H9 (cell line): ENCODE data around the gene VPREB1. TPM values are rescaled to one million over a fixed set of nuclear protein-coding genes. Genes with fewer than 3 reads are reported as not detected.

Experiments used
- DNase-seq: peaks from one replicate; pipeline ENCODE4 v3.0.0-alpha.2; 2017
- H2AFZ ChIP-seq: one replicate; pipeline ENCODE4 v1.6.1; 2013; ENCODE audit warnings: mild to moderate bottlenecking, low read length, control low read depth, moderate library complexity
- H2AK5ac ChIP-seq: 2 replicates; pipeline ENCODE4 v1.6.1; 2013; ENCODE audit warnings: low read length, control low read depth, mixed read lengths; ENCODE audit not compliant: insufficient read length
- H2BK120ac ChIP-seq: one replicate; pipeline ENCODE4 v1.6.1; 2013; ENCODE audit warnings: low read depth, mild to moderate bottlenecking, low read length, control low read depth, inconsistent platforms; ENCODE audit not compliant: poor library complexity, severe bottlenecking
- H2BK12ac ChIP-seq: 2 replicates; pipeline ENCODE4 v1.6.1; 2013; ENCODE audit warnings: low read length, control low read depth, mixed read lengths, low read depth; ENCODE audit not compliant: insufficient read length
- H2BK15ac ChIP-seq: 2 replicates; pipeline ENCODE4 v1.6.1; 2013; ENCODE audit warnings: low read depth, low read length, control low read depth
- H2BK20ac ChIP-seq: one replicate; pipeline ENCODE4 v1.6.1; 2013; ENCODE audit warnings: low read depth, mild to moderate bottlenecking, low read length, control low read depth, inconsistent platforms; ENCODE audit not compliant: poor library complexity, severe bottlenecking
- H2BK5ac ChIP-seq: 2 replicates; pipeline ENCODE4 v1.6.1; 2013; ENCODE audit warnings: low read length, control low read depth, mixed read lengths; ENCODE audit not compliant: insufficient read length
- H3K14ac ChIP-seq: 2 replicates; pipeline ENCODE4 v1.6.1; 2013; ENCODE audit warnings: low read length, control low read depth; ENCODE audit not compliant: insufficient read depth
- H3K18ac ChIP-seq: 2 replicates; pipeline ENCODE4 v1.6.1; 2013; ENCODE audit warnings: low read depth, mild to moderate bottlenecking, mixed read lengths, low read length, control low read depth; ENCODE audit not compliant: insufficient read length
- H3K23ac ChIP-seq: 2 replicates; pipeline ENCODE4 v1.6.1; 2013; ENCODE audit warnings: low read length, control low read depth, mixed read lengths, low read depth; ENCODE audit not compliant: insufficient read length
- H3K23me2 ChIP-seq: 2 replicates; pipeline ENCODE4 v1.6.1; 2013; ENCODE audit warnings: low read depth, mild to moderate bottlenecking, mixed read lengths, low read length, control low read depth; ENCODE audit not compliant: insufficient read length, poor library complexity, severe bottlenecking
- H3K27ac ChIP-seq: 2 replicates; pipeline ENCODE4 v1.5.1; 2013; ENCODE audit warnings: low read length, control low read depth, mixed read lengths, low read depth; ENCODE audit not compliant: insufficient read length
- H3K27me3 ChIP-seq: 2 replicates; pipeline ENCODE4 v1.6.1; 2013; ENCODE audit warnings: low read length, control low read depth, inconsistent platforms; ENCODE audit not compliant: insufficient read depth
- H3K4ac ChIP-seq: 2 replicates; pipeline ENCODE4 v1.6.1; 2013; ENCODE audit warnings: low read depth, mild to moderate bottlenecking, control low read depth, inconsistent platforms, low read length, moderate library complexity
- H3K4me1 ChIP-seq: 2 replicates; pipeline ENCODE4 v1.6.1; 2013; ENCODE audit warnings: low read length, control low read depth, inconsistent platforms; ENCODE audit not compliant: insufficient read depth
- H3K4me2 ChIP-seq: 2 replicates; pipeline ENCODE4 v1.6.1; 2013; ENCODE audit warnings: low read length, control low read depth, mixed read lengths; ENCODE audit not compliant: insufficient read length, insufficient read depth
- H3K56ac ChIP-seq: 2 replicates; pipeline ENCODE4 v1.6.1; 2013; ENCODE audit warnings: low read depth, mild to moderate bottlenecking, mixed read lengths, low read length, control low read depth; ENCODE audit not compliant: insufficient read length
- H3K79me1 ChIP-seq: 2 replicates; pipeline ENCODE4 v1.6.1; 2013; ENCODE audit warnings: low read depth, mild to moderate bottlenecking, moderate library complexity, low read length, control low read depth, inconsistent platforms; ENCODE audit not compliant: insufficient read depth, poor library complexity, severe bottlenecking
- H3K79me2 ChIP-seq: 2 replicates; pipeline ENCODE4 v1.6.1; 2013; ENCODE audit warnings: low read length, control low read depth, inconsistent platforms; ENCODE audit not compliant: insufficient read depth
- H3K9ac ChIP-seq: 2 replicates; pipeline ENCODE4 v1.6.1; 2013; ENCODE audit warnings: low read length, control low read depth, mixed read lengths; ENCODE audit not compliant: insufficient read length; ENCODE audit errors: extremely low read depth
- H3K9me3 ChIP-seq: one replicate; pipeline ENCODE4 v1.6.1; 2013; ENCODE audit warnings: low read depth, low read length, inconsistent platforms; ENCODE audit not compliant: control insufficient read depth
- H3T11ph ChIP-seq: one replicate; pipeline ENCODE4 v1.6.1; 2013; ENCODE audit warnings: mild to moderate bottlenecking, low read length, control low read depth, inconsistent platforms
- H4K20me1 ChIP-seq: one replicate; pipeline ENCODE4 v1.6.1; 2013; ENCODE audit not compliant: control insufficient read depth, insufficient read length, insufficient read depth
- H4K5ac ChIP-seq: 2 replicates; pipeline ENCODE4 v1.6.1; 2013; ENCODE audit warnings: low read depth, mild to moderate bottlenecking, mixed read lengths, low read length, control low read depth; ENCODE audit not compliant: insufficient read length
- H4K8ac ChIP-seq: replicated peaks from 2 replicates; pipeline ENCODE4 v1.6.1; 2013; ENCODE audit warnings: low read length, control low read depth, mixed read lengths, low read depth; ENCODE audit not compliant: insufficient read length
- H4K91ac ChIP-seq: 2 replicates; pipeline ENCODE4 v1.6.1; 2013; ENCODE audit warnings: low read depth, mild to moderate bottlenecking, moderate library complexity, mixed read lengths, low read length, control low read depth; ENCODE audit not compliant: insufficient read length
- H3K27ac Mint-ChIP-seq, 3 experiments: 2 replicates in 2 of 3; 3 replicates in 1 of 3; pipeline ENCODE4 v1.8.0; 2020 to 2021; ENCODE audit warnings: mixed read lengths in 3 of 3, mild to moderate bottlenecking in 1 of 3, moderate library complexity in 1 of 3
- H3K27me3 Mint-ChIP-seq: 2 replicates; pipeline ENCODE4 v1.8.0; 2021; ENCODE audit warnings: low read depth, mild to moderate bottlenecking, moderate library complexity, mixed read lengths
- H3K36me3 Mint-ChIP-seq, 3 experiments: 2 replicates in 2 of 3; 3 replicates in 1 of 3; pipeline ENCODE4 v1.8.0; 2020 to 2021; ENCODE audit warnings: low read depth in 3 of 3, mixed read lengths in 3 of 3; ENCODE audit not compliant: insufficient read depth in 1 of 3
- H3K4me1 Mint-ChIP-seq, 2 experiments: 2 replicates each; pipeline ENCODE4 v1.8.0; 2020; ENCODE audit warnings: mixed read lengths in 2 of 2
- H3K4me3 Mint-ChIP-seq, 2 experiments: 2 replicates in 1 of 2; 3 replicates in 1 of 2; pipeline ENCODE4 v1.8.0; 2020 to 2021; ENCODE audit warnings: mild to moderate bottlenecking in 2 of 2, mixed read lengths in 2 of 2, moderate library complexity in 1 of 2
- H3K9me3 Mint-ChIP-seq, 2 experiments: 2 replicates in 1 of 2; 3 replicates in 1 of 2; pipeline ENCODE4 v1.8.0; 2020; ENCODE audit warnings: mild to moderate bottlenecking in 2 of 2, mixed read lengths in 2 of 2, moderate library complexity in 1 of 2
- CTCF ChIP-seq: fragments of 200-600 bp; sonication (generic); conservative IDR thresholded peaks from 3 replicates; pipeline ENCODE4 v1.8.0; 2021; ENCODE audit warnings: antibody characterized with exemption, mild to moderate bottlenecking
- WGBS: extraction: QIAGEN DNeasy Blood & Tissue Kit; methylation state at CpG from one replicate; pipeline ENCODE4 v1.1.7; 2013; ENCODE audit warnings: missing lambda C conversion rate, low lambda C conversion rate, mixed read lengths; ENCODE audit not compliant: insufficient read length; ENCODE audit errors: extremely low coverage; 5-methylcytosine and 5-hydroxymethylcytosine counted together
- total RNA-seq: library from RNA; stranded (reverse); gene quantifications from 2 replicates; pipeline ENCODE4 v1.2.1, GENCODE V29; 2021

VPREB1 gene
- total RNA-seq, 1 experiment from 2014 or later: not detected

- Histone ChIP-seq H3K14ac (no peak overlapping the region), H2BK20ac (no peak overlapping the region), H3K4ac (no peak overlapping the region), H2BK5ac (no peak overlapping the region), H3K23me2 (no peaks in the 10 kb centered on the region), H3K56ac (no peak overlapping the region), H4K20me1 (no peaks in the 10 kb centered on the region), H3K4me1 (no peaks in the 10 kb centered on the region), H4K5ac (no peak overlapping the region), H3K18ac (no peak overlapping the region), H3K9ac (no peak overlapping the region), H3K27ac (no peak overlapping the region), H3K9me3 (no peaks in the 10 kb centered on the region), H3K4me2 (no peak overlapping the region), H2BK120ac (no peak overlapping the region), H2AFZ (no peak overlapping the region), H3K79me2 (no peaks in the 10 kb centered on the region), H4K8ac (no peak overlapping the region), H4K91ac (no peak overlapping the region), H3K79me1 (no peaks in the 10 kb centered on the region), H3T11ph (no peak overlapping the region), H2AK5ac (no peak overlapping the region), H2BK15ac (no peak overlapping the region), H3K23ac (no peak overlapping the region), H3K27me3 (peaks cover 86% of the 10 kb centered on the region), H2BK12ac (no peak overlapping the region)
- no peaks in the 10 kb centered on the region for H3K36me3 Mint-ChIP-seq
- H3K9me3 Mint-ChIP-seq: no peaks in the 10 kb centered on the region; a peak in 1 of 5 replicates
- H3K27ac Mint-ChIP-seq: no peak overlapping the region
- DNase-seq: no peak
- TF ChIP-seq CTCF: no peak
- H3K4me1 Mint-ChIP-seq: no peaks in the 10 kb centered on the region
- no CpG with 5 or more reads among the region's 6 CpGs for WGBS
- peaks cover 100% of the 10 kb centered on the region for H3K27me3 Mint-ChIP-seq
- no peak overlapping the region for H3K4me3 Mint-ChIP-seq
Observed at GRCh38 chr22:22229683-22230420, 14.7 kb upstream of the VPREB1 start.
